Tibial nerve (tissue), 4 donors: Measurements from ENCODE around the gene SLC25A38. TPM values are rescaled to one million over a fixed set of nuclear protein-coding genes. Genes with fewer than 3 reads are reported as not detected.

Experiments used
- DNase-seq, 2 donors: peaks; one replicate each; pipeline ENCODE4 v3.0.0-alpha.2; 2019; ENCODE audit warnings: low spot score in 2 of 2
- H3K27ac ChIP-seq, 4 donors: fragments of 200-600 bp; sonication (generic) in 3 of 4; one replicate each; pipeline ENCODE4 v1.5.1; 2017 to 2019; ENCODE audit warnings: mild to moderate bottlenecking in 1 of 4
- H3K27me3 ChIP-seq, 2 donors: fragments of 200-600 bp; sonication (generic) in 1 of 2; one replicate each; pipeline versions ENCODE4 v1.5.1 to v1.6.0; 2017 to 2019
- H3K36me3 ChIP-seq, 3 donors: fragments of 200-600 bp; sonication (generic); one replicate each; pipeline ENCODE4 v1.5.1; 2018 to 2019
- H3K4me1 ChIP-seq, 4 donors: fragments of 200-600 bp; sonication (generic) in 3 of 4; one replicate each; pipeline ENCODE4 v1.5.1; 2017 to 2019
- H3K4me3 ChIP-seq, 4 donors: fragments of 200-600 bp; sonication (generic) in 3 of 4; one replicate each; pipeline ENCODE4 v1.5.1; 2017 to 2019; ENCODE audit warnings: mild to moderate bottlenecking in 1 of 4, moderate library complexity in 1 of 4
- H3K9me3 ChIP-seq, 4 donors: fragments of 200-600 bp; sonication (generic) in 3 of 4; one replicate each; pipeline ENCODE4 v1.5.1; 2017 to 2019
- CTCF ChIP-seq, 5 experiments: fragments of 200-600 bp in 3 of 5; fragments of 450-650 bp in 2 of 5; sonication (generic) in 3 of 5; IDR thresholded peaks; one replicate each; pipeline ENCODE4 v1.5.1; 2016 to 2019; ENCODE audit warnings: antibody characterized with exemption in 5 of 5, mild to moderate bottlenecking in 3 of 5, moderate library complexity in 2 of 5
- EP300 ChIP-seq, 2 donors: sonication (generic); formaldehyde crosslinking; IDR thresholded peaks; one replicate each; pipeline ENCODE4 v1.6.1; 2017; ENCODE audit warnings: antibody characterized with exemption in 2 of 2, mild to moderate bottlenecking in 1 of 2
- POLR2A ChIP-seq, 2 donors: fragments of 450-650 bp; IDR thresholded peaks; one replicate each; pipeline ENCODE4 v1.6.1; 2017; ENCODE audit warnings: antibody characterized with exemption in 2 of 2, mild to moderate bottlenecking in 2 of 2, moderate library complexity in 2 of 2
- WGBS, 2 donors: methylation state at CpG; one replicate each; pipeline ENCODE4 v1.1.5; 2018; 5-methylcytosine and 5-hydroxymethylcytosine counted together
- total RNA-seq, 4 donors: library from RNA; depleted of rRNA; stranded (reverse); fragments of >200 nt; gene quantifications; one replicate each; pipeline ENCODE4 v1.1.0, GENCODE V29; 2016

The SLC25A38 gene
- total RNA-seq, 4 donors from 2014 or later: 21.9 to 35.0 (median 29.6) TPM

GRCh38 chr3:39420543-39420942, 37.4 kb downstream of the SLC25A38 start:
- no peak for TF ChIP-seq EP300 (IDR thresholded peaks at IDR 0.05)
- no peak for TF ChIP-seq POLR2A (IDR thresholded peaks at IDR 0.05)
- TF ChIP-seq CTCF (IDR thresholded peaks at IDR 0.05): no peak
- DNase-seq: no peak
- 94 to 95% methylated on average over 2 of the region's 2 CpGs for WGBS, 2 donors
- Histone ChIP-seq H3K4me1 (peaks cover 0 to 6% (median 0%) of the 10 kb centered on the region in 4 donors), H3K36me3 (no peaks in the 10 kb centered on the region), H3K27me3 (no peaks in the 10 kb centered on the region), H3K27ac (no peak overlapping the region), H3K4me3 (no peak overlapping the region), H3K9me3 (no peaks in the 10 kb centered on the region)

- Histone ChIP-seq H3K9me3 (no peaks in the 10 kb centered on the region), H3K36me3 (no peaks in the 10 kb centered on the region), H3K27ac (no peak overlapping the region), H3K4me1 (no peaks in the 10 kb centered on the region), H3K4me3 (no peak overlapping the region), H3K27me3 (no peaks in the 10 kb centered on the region)
- WGBS, 2 donors: 88 to 95% methylated on average over 1 of the region's 1 CpG
- no peak for TF ChIP-seq CTCF (IDR thresholded peaks at IDR 0.05)
- TF ChIP-seq EP300 (IDR thresholded peaks at IDR 0.05): no peak
- no peak for TF ChIP-seq POLR2A (IDR thresholded peaks at IDR 0.05)
- DNase-seq: no peak
Measured at GRCh38 chr3:39423436-39423970, 40.3 kb downstream of the SLC25A38 start.

GRCh38 chr3:39426312-39426711, 43.1 kb downstream of the SLC25A38 start:
- no peaks in the 10 kb centered on the region for H3K27me3 ChIP-seq
- H3K4me1 ChIP-seq: no peaks in the 10 kb centered on the region
- no peak overlapping the region for H3K27ac ChIP-seq
- no peak for DNase-seq
- no peaks in the 10 kb centered on the region for H3K36me3 ChIP-seq
- 0 to 94% methylated on average over 1 of the region's 1 CpG for WGBS, 2 donors
- no peak overlapping the region for H3K4me3 ChIP-seq
- TF ChIP-seq POLR2A (IDR thresholded peaks at IDR 0.05): no peak
- no peak for TF ChIP-seq CTCF (IDR thresholded peaks at IDR 0.05)
- TF ChIP-seq EP300 (IDR thresholded peaks at IDR 0.05): no peak
- H3K9me3 ChIP-seq: no peaks in the 10 kb centered on the region

- no peak for DNase-seq
- no peaks in the 10 kb centered on the region for H3K9me3 ChIP-seq
- 64 to 77% methylated on average over 1 of the region's 1 CpG for WGBS, 2 donors
- no peak overlapping the region for H3K27ac ChIP-seq
- no peaks in the 10 kb centered on the region for H3K27me3 ChIP-seq
- no peaks in the 10 kb centered on the region for H3K4me1 ChIP-seq
- no peak overlapping the region for H3K4me3 ChIP-seq
- H3K36me3 ChIP-seq: no peaks in the 10 kb centered on the region
- TF ChIP-seq EP300 (IDR thresholded peaks at IDR 0.05): no peak
- no peak for TF ChIP-seq POLR2A (IDR thresholded peaks at IDR 0.05)
- no peak for TF ChIP-seq CTCF (IDR thresholded peaks at IDR 0.05)
Measured at GRCh38 chr3:39427506-39427905, 44.3 kb downstream of the SLC25A38 start.

- WGBS, 2 donors: 51 to 67% methylated on average over 14 to 22 of the region's 22 CpGs
- Histone ChIP-seq H3K27me3 (no peaks in the 10 kb centered on the region), H3K4me1 (no peaks in the 10 kb centered on the region), H3K4me3 (no peak overlapping the region), H3K27ac (no peak overlapping the region), H3K36me3 (no peaks in the 10 kb centered on the region), H3K9me3 (no peaks in the 10 kb centered on the region)
- TF ChIP-seq CTCF (IDR thresholded peaks at IDR 0.05) (no peak), POLR2A (IDR thresholded peaks at IDR 0.05) (no peak), EP300 (IDR thresholded peaks at IDR 0.05) (no peak)
- DNase-seq: no peak
Measured at GRCh38 chr3:39428745-39429201, 45.6 kb downstream of the SLC25A38 start.
